Measurements from ENCODE around the gene RPL37.
"Not testable (repeated sequence)": the region's sequence is repeated elsewhere in the genome, so short reads cannot be mapped to it uniquely, and the experiment has no call there.

Gene RPL37

DNA sequence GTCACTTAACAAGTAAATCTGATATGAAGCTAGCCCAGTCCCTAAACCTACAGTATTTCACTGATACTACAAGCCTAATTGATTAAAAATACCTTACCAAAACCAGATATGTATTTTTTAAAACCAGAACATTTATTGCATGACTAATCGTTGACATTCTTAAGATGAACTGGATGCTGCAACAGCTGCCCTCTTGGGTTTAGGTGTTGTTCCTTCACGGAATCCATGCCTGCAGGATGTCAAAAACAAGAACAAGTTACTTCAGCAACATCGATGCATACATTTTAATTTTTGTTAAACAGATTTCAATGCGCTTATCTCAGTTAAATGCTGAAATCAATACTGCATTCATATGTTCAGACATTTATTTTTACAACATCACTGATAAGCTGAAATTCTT is 2.7 kb downstream of the RPL37 start:
- no peak for DNase-seq

GRCh38 chr5:40831346-40832210 is 3.4 kb downstream of the RPL37 start:
- DNase-seq: no peak

DNA sequence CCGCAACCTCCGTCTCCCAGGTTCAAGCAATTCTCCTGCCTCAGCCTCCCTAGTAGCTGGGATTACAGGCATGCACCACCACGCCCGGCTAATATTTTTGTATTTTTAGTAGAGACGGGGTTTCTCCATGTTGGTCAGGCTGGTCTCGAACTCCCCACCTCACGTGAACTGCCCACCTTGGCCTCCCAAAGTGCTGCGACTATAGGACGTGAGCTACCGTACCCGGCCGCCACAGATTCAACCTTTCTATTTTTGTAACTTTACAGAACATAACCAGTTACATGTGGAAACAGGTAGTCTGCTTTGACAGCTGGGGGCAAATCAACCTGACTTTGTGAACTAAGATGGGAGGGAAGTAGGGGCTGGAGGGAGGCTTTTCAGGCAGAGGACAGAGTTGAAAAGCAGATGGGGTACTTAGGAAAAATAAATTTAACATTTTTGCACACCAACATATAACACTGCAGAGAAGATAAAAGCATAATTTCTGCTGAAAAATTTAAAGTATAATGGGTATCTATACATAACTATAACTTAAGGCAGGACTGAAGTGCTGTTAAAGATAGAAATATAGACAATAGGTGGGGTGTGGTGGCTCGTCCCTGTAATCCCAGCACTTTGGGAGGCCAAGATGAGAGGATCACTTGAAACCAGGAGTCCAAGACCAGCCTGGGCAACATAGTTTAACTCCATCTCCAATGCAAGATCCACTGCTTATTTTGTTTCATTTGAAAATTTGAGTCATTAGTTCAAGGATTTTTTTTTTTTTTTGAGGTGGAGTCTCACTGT is 5.1 kb downstream of the RPL37 start:
- DNase-seq: no peak

GRCh38 chr5:40828690-40829661 is 6.0 kb downstream of the RPL37 start:
- DNase-seq: no peak

- no peak for DNase-seq
Measured at GRCh38 chr5:40828021-40828631, 6.9 kb downstream of the RPL37 start.

DNA sequence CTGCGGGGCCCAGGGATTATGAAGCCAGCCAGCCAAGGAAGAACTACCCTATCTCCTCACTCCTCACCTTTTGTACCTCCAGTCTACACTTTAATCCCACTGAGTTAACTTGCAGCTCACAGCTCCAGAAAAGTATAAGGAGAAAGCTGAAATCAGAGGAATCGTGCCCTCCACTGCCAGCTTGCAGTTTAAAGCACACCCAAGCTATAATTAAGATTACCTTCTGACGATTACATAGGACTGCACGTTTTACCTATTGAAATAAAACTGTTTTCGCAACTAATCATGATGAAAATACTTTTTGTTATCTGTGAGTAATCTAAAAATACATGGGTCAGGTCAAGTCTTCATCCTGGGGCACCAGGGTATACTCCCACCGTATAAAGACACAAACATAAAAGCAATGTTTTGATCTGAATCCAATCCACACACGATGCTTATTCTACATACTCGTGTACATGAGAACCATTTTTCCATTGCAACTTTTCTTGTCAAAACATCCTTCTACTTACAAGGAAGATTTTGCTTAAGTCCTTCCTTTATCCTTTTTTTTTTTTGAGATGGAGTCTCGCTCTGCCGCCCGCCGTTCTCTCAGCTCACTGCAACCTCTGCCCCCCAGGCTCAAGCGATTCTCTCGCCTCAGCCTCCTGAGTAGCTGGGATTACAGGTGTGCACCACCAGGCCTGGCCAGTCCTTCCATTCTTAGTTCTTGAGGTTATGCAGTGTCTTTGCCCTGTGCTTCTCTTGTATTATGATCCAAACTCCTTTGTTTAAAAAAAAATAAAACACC is 7.6 kb downstream of the RPL37 start:
- DNase-seq: no peak

GRCh38 chr5:40826489-40827187 is 8.4 kb downstream of the RPL37 start:
- no peak for DNase-seq

GRCh38 chr5:40825461-40826043 is 9.5 kb downstream of the RPL37 start:
- DNase-seq: not testable (repeated sequence)

DNA sequence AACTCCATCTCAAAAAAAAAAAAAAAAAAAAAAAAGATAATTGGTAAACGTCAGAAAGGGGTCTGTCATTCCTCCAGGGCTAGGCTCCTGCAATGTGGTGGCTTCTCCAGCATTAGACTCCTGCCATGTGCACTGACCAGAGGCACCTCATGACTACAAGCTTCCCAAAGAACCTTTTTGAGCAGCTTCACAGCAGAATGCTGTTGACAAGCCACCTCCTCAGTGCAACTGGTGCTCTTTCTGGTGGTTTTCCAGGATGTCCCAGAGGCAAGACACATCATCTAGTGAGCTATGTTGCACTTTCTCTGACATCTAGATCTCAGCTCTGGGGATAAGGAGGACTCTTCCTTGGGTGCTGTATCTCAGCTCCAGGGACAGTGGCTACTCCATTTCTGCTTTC is 11.6 kb downstream of the RPL37 start:
- DNase-seq: no peak

GRCh38 chr5:40813698-40814281 is 21.2 kb downstream of the RPL37 start:
- DNase-seq: no peak

DNA sequence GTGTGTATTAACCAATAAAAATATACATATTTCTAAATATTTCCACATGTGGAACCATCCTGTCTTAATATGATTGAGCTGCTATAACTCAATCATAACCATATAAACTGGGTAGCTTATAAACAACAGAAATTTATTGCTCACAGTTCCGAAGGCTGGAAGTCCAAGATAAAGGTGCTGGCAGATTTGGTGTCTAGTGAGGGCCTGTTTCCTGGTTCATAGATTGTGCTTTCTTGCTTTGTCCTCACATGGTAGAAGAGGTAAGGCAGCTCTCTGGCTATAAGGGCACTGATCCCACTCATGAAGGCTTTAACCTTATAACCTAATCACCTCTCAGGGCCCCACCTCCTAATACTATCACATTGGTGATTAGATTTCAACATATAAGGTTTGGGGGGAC is 22.9 kb downstream of the RPL37 start:
- no peak for DNase-seq

DNA sequence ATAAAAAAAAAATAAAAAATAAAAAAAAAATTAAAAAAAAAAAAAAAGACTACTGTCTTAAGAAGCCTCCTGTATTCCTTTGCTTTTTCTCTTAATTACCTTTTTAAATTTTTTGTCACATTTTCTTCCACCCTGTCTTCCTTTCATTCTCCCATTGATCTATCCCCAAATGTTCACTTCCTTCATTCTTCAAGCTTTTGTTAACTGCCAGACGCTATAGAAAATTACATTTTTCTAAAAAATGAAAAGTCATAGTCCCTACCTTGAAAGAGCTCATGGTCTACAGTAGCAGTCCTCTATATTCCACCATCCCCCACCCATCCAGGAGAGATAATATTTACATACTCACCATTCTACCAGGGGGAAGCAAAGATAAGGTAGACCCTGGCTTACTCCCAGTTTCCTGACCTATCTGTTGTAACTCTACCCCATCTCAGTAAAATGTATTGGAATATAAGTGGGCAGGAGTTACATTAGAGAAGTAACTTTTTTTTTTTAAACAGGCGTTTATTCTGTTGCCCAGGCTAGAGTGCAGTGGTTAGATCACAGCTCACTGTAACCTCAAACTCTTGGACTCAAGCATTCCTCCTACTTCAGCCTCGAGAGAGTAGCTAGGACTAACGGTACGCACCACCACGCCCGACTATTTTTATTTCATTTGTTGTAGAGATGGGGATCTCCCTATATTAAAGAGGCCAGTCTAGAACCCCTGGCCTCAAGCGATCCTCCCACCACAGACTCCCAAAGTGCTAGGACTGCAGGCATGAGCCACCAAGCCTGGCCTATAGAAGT is 33.1 kb downstream of the RPL37 start:
- DNase-seq: no peak

DNA sequence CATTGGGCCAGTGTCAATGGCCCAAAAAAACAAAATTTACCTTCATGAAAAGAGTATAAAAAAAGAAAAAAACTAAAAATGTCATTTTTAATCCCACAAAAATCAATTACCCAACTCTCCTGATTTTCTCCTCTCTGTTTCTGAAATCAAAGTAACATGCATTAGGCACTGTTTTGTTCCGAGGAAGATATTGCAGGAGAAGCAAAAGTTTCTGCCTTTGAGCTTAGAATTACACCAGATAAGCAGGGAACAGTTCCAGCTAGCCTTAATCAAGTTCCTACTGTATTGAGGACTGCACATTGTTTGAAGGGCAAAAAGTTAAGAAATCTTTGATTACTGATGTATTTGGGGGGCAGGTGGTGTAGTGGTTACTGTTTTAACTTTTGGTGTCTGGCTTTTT is 35.8 kb downstream of the RPL37 start:
- DNase-seq: no peak

DNA sequence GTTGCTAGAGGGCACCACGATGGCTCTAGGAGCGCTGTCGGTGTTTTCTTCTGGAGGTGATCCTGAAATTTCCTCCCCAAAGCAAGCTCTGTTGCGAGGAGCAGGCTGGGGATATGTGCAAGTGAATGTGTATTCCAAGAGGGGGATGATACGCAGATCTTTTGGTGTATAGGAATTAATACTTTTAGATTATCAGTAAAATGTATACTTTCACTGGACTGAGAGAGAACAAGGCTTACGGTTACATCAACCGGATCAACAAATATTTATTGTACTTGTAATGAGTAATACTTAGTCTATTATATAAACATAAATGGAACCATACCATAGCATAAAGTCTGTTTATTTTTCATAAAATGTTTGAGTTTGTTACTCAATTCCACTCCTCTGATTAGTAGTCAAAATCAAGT is 36.2 kb downstream of the RPL37 start:
- no peak for DNase-seq

GRCh38 chr5:40798012-40798800 is 36.8 kb downstream of the RPL37 start, which contains the start of gene PRKAA1:
Gene PRKAA1, minus strand, starts transcription at chr5:40798374. Its CDS starts 185 bp downstream, at chr5:40798189.
- peak; percentile 91 for DNase-seq

- peak; percentile 81 for DNase-seq
Measured at GRCh38 chr5:40797273-40798011, 37.6 kb downstream of the RPL37 start.

DNA sequence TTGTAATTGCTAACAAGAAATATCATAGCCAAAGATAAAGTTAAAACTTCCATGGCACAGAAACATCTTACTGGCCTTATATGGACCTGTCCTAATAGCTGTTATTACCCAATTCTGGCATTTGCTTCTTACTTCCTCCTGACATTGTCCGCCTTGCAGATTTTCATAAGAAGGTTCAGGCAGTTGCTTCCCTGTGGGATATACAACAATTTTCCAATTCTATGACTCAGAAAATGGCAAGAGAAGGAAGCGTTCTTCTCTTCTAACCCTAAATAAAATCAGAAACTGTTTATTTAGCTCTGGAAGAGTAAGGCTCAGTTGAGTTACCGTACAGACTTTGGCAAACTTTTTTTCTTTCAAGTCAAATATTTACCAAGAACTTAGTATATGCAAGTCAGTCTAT is 38.5 kb downstream of the RPL37 start:
- no peak for DNase-seq

GRCh38 chr5:40794877-40795276 is 40.1 kb downstream of the RPL37 start:
- DNase-seq: not testable (repeated sequence)

Data from CD4-positive, alpha-beta T cell treated with Interleukin-12 subunit alpha and Interleukin-12 subunit beta, for 1 hour (primary cell).